Gastroesophageal sphincter (tissue), 4 donors: ENCODE measurements around the gene ARL5C. TPM values are rescaled to one million over a fixed set of nuclear protein-coding genes. Genes with fewer than 3 reads are reported as not detected.
"Not testable (repeated sequence)": the region's sequence is repeated elsewhere in the genome, so short reads cannot be mapped to it uniquely, and the experiment has no call there.

Source experiments
- ATAC-seq: fragments of 150-250 bp; one replicate; pipeline ENCODE4 v1.9.1; 2016; ENCODE audit warnings: mild to moderate bottlenecking, moderate library complexity
- H3K27ac ChIP-seq, 4 donors: fragments of 200-600 bp; sonication (generic) in 3 of 4; 1 replicate in 3 of 4; 2 replicates in 1 of 4; pipeline ENCODE4 v1.5.1; 2016 to 2019
- H3K27me3 ChIP-seq: fragments of 200-600 bp; sonication (generic); one replicate; pipeline ENCODE4 v1.5.1; 2019
- H3K36me3 ChIP-seq, 2 donors: fragments of 200-600 bp; sonication (generic); one replicate each; pipeline ENCODE4 v1.5.1; 2019; ENCODE audit warnings: control low read depth in 1 of 2
- H3K4me1 ChIP-seq, 3 donors: fragments of 200-600 bp; sonication (generic); 1 replicate in 2 of 3; 2 replicates in 1 of 3; pipeline ENCODE4 v1.5.1; 2016 to 2019; ENCODE audit warnings: control low read depth in 2 of 3
- H3K4me3 ChIP-seq, 2 donors: fragments of 200-600 bp; sonication (generic); one replicate each; pipeline ENCODE4 v1.5.1; 2019; ENCODE audit warnings: mild to moderate bottlenecking in 1 of 2, moderate library complexity in 1 of 2
- H3K9me3 ChIP-seq, 3 donors: fragments of 200-600 bp; sonication (generic); one replicate each; pipeline ENCODE4 v1.5.1; 2017 to 2019; ENCODE audit warnings: control low read depth in 2 of 3
- EP300 ChIP-seq: sonication (generic); formaldehyde crosslinking; IDR thresholded peaks from one replicate; pipeline ENCODE4 v1.6.1; 2017; ENCODE audit warnings: antibody characterized with exemption, mild to moderate bottlenecking
- POLR2A ChIP-seq, 2 donors: fragments of 450-650 bp; IDR thresholded peaks; one replicate each; pipeline ENCODE4 v1.6.1; 2017; ENCODE audit warnings: antibody characterized with exemption in 2 of 2, mild to moderate bottlenecking in 2 of 2, moderate library complexity in 1 of 2
- POLR2AphosphoS5 ChIP-seq: sonication (generic); formaldehyde crosslinking; IDR thresholded peaks from one replicate; pipeline ENCODE4 v1.6.1; 2017; ENCODE audit warnings: antibody characterized with exemption
- WGBS, 2 donors: methylation state at CpG; one replicate each; pipeline ENCODE4 v1.1.5; 2018; ENCODE audit warnings: low coverage in 1 of 2; 5-methylcytosine and 5-hydroxymethylcytosine counted together
- total RNA-seq, 4 donors: library from RNA; depleted of rRNA; stranded (reverse); fragments of >200 nt; gene quantifications; one replicate each; pipeline ENCODE4 v1.1.0, GENCODE V29; 2016
- TF ChIP-seq, protein P1 (sequence below), 4 experiments: fragments of 200-600 bp in 2 of 4; fragments of 450-650 bp in 2 of 4; sonication (generic) in 1 of 4; IDR thresholded peaks; one replicate each; pipeline ENCODE4 v1.5.1; 2017 to 2019; ENCODE audit warnings: antibody characterized with exemption in 4 of 4, mild to moderate bottlenecking in 2 of 4, moderate library complexity in 2 of 4

ARL5C gene
- total RNA-seq, 4 donors from 2014 or later = not detected

DNA sequence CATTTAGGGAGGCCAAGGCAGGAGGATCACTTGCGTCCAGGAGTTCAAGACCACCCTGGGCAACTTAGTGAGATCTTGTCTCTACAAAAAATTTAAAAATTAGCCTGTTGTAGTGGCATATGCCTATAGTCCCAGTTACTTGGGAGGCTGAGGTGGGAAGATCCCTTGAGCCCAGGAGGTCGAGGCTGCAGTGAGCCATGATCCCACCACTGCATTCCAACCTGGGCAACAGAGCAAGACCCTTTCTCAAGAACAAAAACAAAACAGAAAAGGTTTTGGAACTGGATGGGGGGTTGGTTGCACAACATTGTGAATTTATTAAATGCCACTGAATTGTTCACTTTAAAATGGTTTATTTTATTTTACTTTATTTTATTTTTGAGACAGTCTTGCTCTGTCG lies 35.8 kb downstream of the ARL5C start:
- H3K36me3 ChIP-seq = no peaks in the 10 kb centered on the region
- peaks cover 0 to 7% (median 5%) of the 10 kb centered on the region in 3 donors for H3K4me1 ChIP-seq
- H3K9me3 ChIP-seq = no peaks in the 10 kb centered on the region
- 75% methylated on average over 3 of the region's 3 CpGs; no CpG with 5 or more reads in 1 of the 2 donors for WGBS, 2 donors
- no peak overlapping the region for H3K4me3 ChIP-seq
- H3K27ac ChIP-seq = no peak overlapping the region
- ATAC-seq = no peak
- H3K27me3 ChIP-seq = peaks cover 5% of the 10 kb centered on the region
- TF ChIP-seq EP300 (no peak), POLR2AphosphoS5 (no peak), POLR2A (IDR thresholded peaks at IDR 0.05) (no peak)
- TF ChIP-seq, protein P1, sequence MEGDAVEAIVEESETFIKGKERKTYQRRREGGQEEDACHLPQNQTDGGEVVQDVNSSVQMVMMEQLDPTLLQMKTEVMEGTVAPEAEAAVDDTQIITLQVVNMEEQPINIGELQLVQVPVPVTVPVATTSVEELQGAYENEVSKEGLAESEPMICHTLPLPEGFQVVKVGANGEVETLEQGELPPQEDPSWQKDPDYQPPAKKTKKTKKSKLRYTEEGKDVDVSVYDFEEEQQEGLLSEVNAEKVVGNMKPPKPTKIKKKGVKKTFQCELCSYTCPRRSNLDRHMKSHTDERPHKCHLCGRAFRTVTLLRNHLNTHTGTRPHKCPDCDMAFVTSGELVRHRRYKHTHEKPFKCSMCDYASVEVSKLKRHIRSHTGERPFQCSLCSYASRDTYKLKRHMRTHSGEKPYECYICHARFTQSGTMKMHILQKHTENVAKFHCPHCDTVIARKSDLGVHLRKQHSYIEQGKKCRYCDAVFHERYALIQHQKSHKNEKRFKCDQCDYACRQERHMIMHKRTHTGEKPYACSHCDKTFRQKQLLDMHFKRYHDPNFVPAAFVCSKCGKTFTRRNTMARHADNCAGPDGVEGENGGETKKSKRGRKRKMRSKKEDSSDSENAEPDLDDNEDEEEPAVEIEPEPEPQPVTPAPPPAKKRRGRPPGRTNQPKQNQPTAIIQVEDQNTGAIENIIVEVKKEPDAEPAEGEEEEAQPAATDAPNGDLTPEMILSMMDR (IDR thresholded peaks at IDR 0.05) = no peak

DNA sequence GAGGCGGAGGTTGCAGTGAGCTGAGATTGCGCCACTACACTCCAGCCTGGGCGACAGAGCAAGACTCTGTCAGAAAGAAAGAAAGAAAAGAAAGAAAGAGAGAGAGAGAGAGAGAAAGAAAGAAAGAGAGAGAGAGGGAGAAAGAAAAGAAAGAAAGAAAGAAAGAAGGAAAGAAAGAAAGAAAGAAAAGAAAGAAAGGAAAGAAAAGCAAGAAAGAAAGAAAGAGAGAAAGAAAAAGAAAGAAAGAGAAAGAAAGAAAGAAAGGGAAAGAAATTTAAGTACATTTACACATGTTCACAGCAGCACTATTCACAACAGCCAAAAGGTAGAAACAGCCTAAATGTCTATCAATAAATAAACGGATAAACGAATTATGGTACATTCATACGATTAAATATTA lies 36.4 kb downstream of the ARL5C start:
- not testable (repeated sequence) for H3K4me3 ChIP-seq, H3K27me3 ChIP-seq, H3K9me3 ChIP-seq, H3K4me1 ChIP-seq, H3K36me3 ChIP-seq, H3K27ac ChIP-seq, ATAC-seq
- WGBS, 2 donors = 53 to 72% methylated on average over 3 to 6 of the region's 6 CpGs

DNA sequence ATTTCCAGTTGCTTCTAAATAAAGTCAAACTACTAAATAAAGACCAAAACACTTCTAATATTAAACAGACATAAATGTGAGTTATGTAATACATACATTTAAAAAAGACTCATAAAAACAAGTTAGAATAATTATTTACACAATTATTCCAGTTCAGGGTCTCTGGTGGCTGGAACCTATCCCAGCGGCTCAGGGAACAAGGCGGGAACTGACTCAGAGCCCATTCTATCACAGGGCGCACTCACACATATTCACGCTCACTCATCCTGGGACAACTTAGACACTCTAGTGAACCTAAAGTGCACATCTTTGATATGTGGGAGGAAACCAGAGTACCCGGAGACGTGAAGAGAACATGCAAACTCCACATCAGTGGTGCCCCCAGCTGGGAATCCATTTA lies 39.5 kb downstream of the ARL5C start:
- WGBS, 2 donors = 38 to 58% methylated on average over 5 to 6 of the region's 6 CpGs
- Histone ChIP-seq H3K4me3 (no peak overlapping the region), H3K36me3 (no peaks in the 10 kb centered on the region), H3K27me3 (no peaks in the 10 kb centered on the region), H3K27ac (no peak overlapping the region), H3K4me1 (no peaks in the 10 kb centered on the region), H3K9me3 (no peaks in the 10 kb centered on the region)
- TF ChIP-seq POLR2AphosphoS5 = no peak
- no peak for TF ChIP-seq POLR2A (IDR thresholded peaks at IDR 0.05)
- ATAC-seq = no peak

DNA sequence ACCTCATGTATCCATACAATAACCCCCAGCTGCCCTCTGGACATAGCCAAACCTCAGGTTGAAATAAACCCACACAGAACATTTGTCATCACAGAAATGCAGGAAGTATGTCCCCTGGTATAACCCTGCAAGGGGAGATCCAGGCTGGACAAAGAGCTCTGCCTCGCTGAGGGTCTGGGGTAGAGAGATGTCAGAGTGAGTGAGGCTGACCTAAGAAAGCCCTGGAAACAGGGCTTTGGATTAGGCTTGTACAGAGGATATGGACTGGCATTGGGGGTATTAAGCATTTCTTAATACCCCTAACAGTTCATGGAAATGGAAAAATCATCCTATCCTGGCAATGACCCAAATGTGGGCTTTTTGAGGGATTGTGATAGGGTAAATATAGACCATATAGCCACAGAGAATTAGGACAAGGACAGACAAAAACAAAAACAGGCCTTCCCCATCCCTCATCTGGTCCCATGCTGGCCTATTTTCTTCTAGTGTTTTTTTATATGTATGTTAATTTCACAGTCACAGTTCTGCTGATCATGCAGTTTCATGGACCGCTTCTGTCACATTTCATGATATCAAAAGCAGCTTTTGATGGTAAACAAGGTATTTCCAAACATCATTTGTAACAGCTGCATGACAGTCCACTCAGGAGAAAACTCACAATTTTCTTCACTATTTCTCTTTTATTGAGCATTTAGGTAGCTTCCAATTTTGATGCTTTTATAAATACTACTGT lies 40.7 kb downstream of the ARL5C start:
- Histone ChIP-seq H3K27me3 (no peaks in the 10 kb centered on the region), H3K9me3 (no peaks in the 10 kb centered on the region), H3K36me3 (no peaks in the 10 kb centered on the region), H3K4me1 (no peaks in the 10 kb centered on the region), H3K27ac (no peak overlapping the region), H3K4me3 (no peak overlapping the region)
- ATAC-seq = no peak
- TF ChIP-seq EP300 (no peak), POLR2AphosphoS5 (no peak), POLR2A (IDR thresholded peaks at IDR 0.05) (no peak)
- TF ChIP-seq, protein P1 (IDR thresholded peaks at IDR 0.05) = no peak
- WGBS, 2 donors = 75 to 83% methylated on average over 1 of the region's 2 CpGs

DNA sequence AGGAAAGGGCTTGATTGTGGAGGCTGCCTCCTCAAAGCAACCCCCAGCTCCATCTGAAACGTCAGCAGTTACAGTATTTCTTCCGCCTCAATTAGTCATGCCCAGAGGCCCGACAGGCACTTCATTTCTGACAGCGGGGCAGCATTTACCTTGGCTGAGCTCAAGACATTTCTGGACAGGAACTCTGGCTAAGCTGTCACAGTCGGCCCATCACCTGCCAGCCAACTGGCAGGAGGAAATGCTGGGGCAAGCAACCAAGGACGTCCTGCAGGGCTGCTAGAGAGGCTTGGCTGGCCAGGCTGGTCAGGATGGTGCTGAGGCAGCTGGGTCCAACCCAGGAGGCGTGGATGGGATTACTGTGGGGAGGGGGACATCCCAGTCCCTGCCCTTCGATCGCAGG lies 42.3 kb downstream of the ARL5C start:
- Histone ChIP-seq H3K27me3 (no peaks in the 10 kb centered on the region), H3K9me3 (no peaks in the 10 kb centered on the region), H3K36me3 (no peaks in the 10 kb centered on the region), H3K4me1 (no peaks in the 10 kb centered on the region), H3K4me3 (no peak overlapping the region), H3K27ac (no peak overlapping the region)
- TF ChIP-seq, protein P1 (IDR thresholded peaks at IDR 0.05) = no peak
- no peak for TF ChIP-seq POLR2AphosphoS5
- TF ChIP-seq POLR2A (IDR thresholded peaks at IDR 0.05) = no peak
- ATAC-seq = no peak
- WGBS, 2 donors = 93% methylated on average over 2 of the region's 9 CpGs; no CpG with 5 or more reads in 1 of the 2 donors

DNA sequence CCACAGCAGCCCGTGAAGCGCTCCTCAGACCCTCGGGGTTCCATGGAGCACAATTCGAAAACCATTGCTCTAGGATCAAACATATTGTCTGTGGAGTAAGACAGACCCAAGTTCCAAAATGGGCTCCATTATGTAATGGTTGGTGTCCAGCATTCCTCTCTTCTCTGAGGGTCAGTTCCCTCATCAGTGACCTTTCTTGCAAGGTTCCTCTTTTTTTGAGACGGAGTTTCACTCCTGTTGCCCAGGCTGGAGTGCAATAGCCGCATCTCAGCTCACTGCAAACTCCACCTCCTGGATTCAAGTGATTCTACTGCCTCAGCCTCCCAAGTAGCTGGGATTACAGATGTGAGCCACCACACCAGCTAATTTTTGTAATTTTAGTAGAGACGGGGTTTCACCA lies 43.0 kb downstream of the ARL5C start:
- TF ChIP-seq EP300 = no peak
- no peak for TF ChIP-seq POLR2A (IDR thresholded peaks at IDR 0.05)
- no peak for TF ChIP-seq POLR2AphosphoS5
- TF ChIP-seq, protein P1 (IDR thresholded peaks at IDR 0.05) = no peak
- 80 to 100% methylated on average over 3 to 6 of the region's 7 CpGs for WGBS, 2 donors

DNA sequence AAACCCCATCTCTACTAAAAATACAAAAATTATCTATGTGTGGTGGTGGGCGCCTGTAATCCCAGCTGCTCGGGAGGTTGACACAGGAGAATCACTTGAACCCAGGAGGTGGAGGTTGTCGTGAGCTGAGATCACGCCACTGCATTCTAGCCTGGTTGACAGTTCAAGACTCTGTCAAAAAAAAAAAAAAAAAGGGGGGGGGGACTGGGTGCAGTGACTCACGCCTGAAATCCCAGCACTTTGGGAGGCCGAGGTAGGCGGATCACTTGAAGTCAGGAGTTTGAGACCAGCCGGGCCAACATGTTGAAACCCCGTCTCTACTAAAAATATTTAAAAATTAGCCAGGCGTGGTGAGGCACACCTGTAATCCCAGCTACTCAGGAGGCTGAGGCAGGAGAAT lies 44.0 kb downstream of the ARL5C start:
- not testable (repeated sequence) for H3K27ac ChIP-seq, H3K9me3 ChIP-seq, H3K27me3 ChIP-seq, H3K36me3 ChIP-seq, H3K4me3 ChIP-seq, H3K4me1 ChIP-seq, ATAC-seq
- 60 to 100% methylated on average over 1 of the region's 10 CpGs for WGBS, 2 donors

More for the DNA sequence above, 43.0 kb downstream of the ARL5C start:
- Histone ChIP-seq H3K36me3 (no peaks in the 10 kb centered on the region), H3K4me3 (no peak overlapping the region), H3K4me1 (no peaks in the 10 kb centered on the region), H3K27ac (no peak overlapping the region), H3K9me3 (no peaks in the 10 kb centered on the region), H3K27me3 (no peaks in the 10 kb centered on the region)
- no peak for ATAC-seq
